HUDEP-2 (cell line): ENCODE results near the gene FBLN2.
"Not testable (repeated sequence)": the region's sequence is repeated elsewhere in the genome, so short reads cannot be mapped to it uniquely, and the experiment has no call there.

Experiments used
- DNase-seq, 76 experiments: peaks; one replicate each; lab custom pipeline; 2025; ENCODE audit not compliant: unreplicated experiment in 76 of 76; lab: John Stamatoyannopoulos, UW

The FBLN2 gene

GRCh38 chr3:13548696-13549622, at the start of gene FBLN2:
Gene FBLN2 (plus strand): TSS chr3:13549125. CDS start chr3:13570356, 21,231 bp downstream.
- DNase-seq, result no peak

GRCh38 chr3:13499246-13499645, 49.7 kb upstream of the FBLN2 start:
- not testable (repeated sequence) for DNase-seq

GRCh38 chr3:13500133-13500885, 48.6 kb upstream of the FBLN2 start:
- DNase-seq, result peak in 15 of 76 experiments; percentile 5 to 40 (median 21)

GRCh38 chr3:13501056-13501455, 47.9 kb upstream of the FBLN2 start:
- DNase-seq, result no peak

GRCh38 chr3:13501521-13501920, 47.4 kb upstream of the FBLN2 start:
- DNase-seq, result no peak

GRCh38 chr3:13501958-13502790, 46.8 kb upstream of the FBLN2 start:
- DNase-seq, result no peak

- DNase-seq, result no peak
These were observed 46.2 kb upstream of the FBLN2 start for GRCh38 chr3:13502791-13503060.

- DNase-seq, result no peak
These were observed 44.6 kb upstream of the FBLN2 start for GRCh38 chr3:13504161-13504831.

GRCh38 chr3:13505147-13506130, 43.5 kb upstream of the FBLN2 start:
- no peak for DNase-seq

- no peak for DNase-seq
These were observed 42.7 kb upstream of the FBLN2 start for GRCh38 chr3:13506239-13506638.

- DNase-seq, result no peak
These were observed 42.2 kb upstream of the FBLN2 start for GRCh38 chr3:13506680-13507079.

GRCh38 chr3:13507247-13507569, 41.7 kb upstream of the FBLN2 start:
- no peak for DNase-seq

GRCh38 chr3:13507570-13508339, 41.2 kb upstream of the FBLN2 start:
- no peak for DNase-seq

- no peak for DNase-seq
These were observed 40.4 kb upstream of the FBLN2 start for GRCh38 chr3:13508496-13508895.

- no peak for DNase-seq
These were observed 39.7 kb upstream of the FBLN2 start for GRCh38 chr3:13509059-13509815.

GRCh38 chr3:13509816-13510192, 39.1 kb upstream of the FBLN2 start:
- no peak for DNase-seq

GRCh38 chr3:13512451-13512850, 36.5 kb upstream of the FBLN2 start:
- no peak for DNase-seq
